Measurements from ENCODE around the gene OLIG3. TPM values are rescaled to one million over a fixed set of nuclear protein-coding genes. Genes with fewer than 3 reads are reported as not detected.

The OLIG3 gene
- total and polyA plus RNA-seq, 2 of the 13 experiments (the other 11 are each of a cell fraction or from before 2014, with no cell fraction given) = not detected

GRCh38 chr6:137465378-137466009, 28.7 kb downstream of the OLIG3 start:
- Histone ChIP-seq H4K20me1 (ENCODE audit: insufficient read depth, low read length) (no peaks in the 10 kb centered on the region), H3K27me3 (ENCODE audit: control insufficient read depth in 1 of 2, insufficient read depth in 2 of 2, low read length in 2 of 2) (peaks cover 0 to 7% of the 10 kb centered on the region in 2 experiments; a peak in 3 of 5 replicates), H3K4me2 (ENCODE audit: low read depth, low read length) (peak overlapping the region; percentile 29), H3K9me3 (ENCODE audit: low read length) (no peaks in the 10 kb centered on the region), H2AFZ (ENCODE audit: low read length) (peak overlapping the region; percentile 7), H3K79me2 (ENCODE audit: insufficient read depth, low read length) (no peaks in the 10 kb centered on the region), H3K27ac (ENCODE audit: extremely low read length, insufficient read depth, low read length) (no peak overlapping the region), H3K4me1 (ENCODE audit: insufficient read depth, low read length) (peaks cover 20% of the 10 kb centered on the region), H3K9ac (ENCODE audit: insufficient read depth, low read depth, low read length) (no peak overlapping the region), H3K36me3 (replicated peaks in 1 of 2; ENCODE audit: control insufficient read depth in 1 of 2, insufficient read depth in 2 of 2, low read length in 2 of 2) (no peaks in the 10 kb centered on the region), H3K4me3 (replicated peaks in 1 of 3; ENCODE audit: insufficient read depth in 1 of 3, low read depth in 2 of 3, low read length in 3 of 3) (no peak overlapping the region)
- in situ Hi-C loops (cut with HindIII; ENCODE audit: extremely low pct_ligation_motif_present, low pct_unique_long_range_greater_than_20kb) = no loop called here
- TF ChIP-seq ZNF773 (CRISPR knock-in tag; IDR thresholded peaks at IDR 0.05; ENCODE audit: borderline replicate concordance) = no peak
- TF ChIP-seq ZNF691 (CRISPR knock-in tag; IDR thresholded peaks at IDR 0.05; ENCODE audit: borderline replicate concordance, low read depth) = peak; percentile 96
- TF ChIP-seq HNF1B (CRISPR knock-in tag; IDR thresholded peaks at IDR 0.05) = 0 out of 2 replicates have a peak, but pooled peaks have one; percentile 60
- TF ChIP-seq ZNF263 (CRISPR knock-in tag; IDR thresholded peaks at IDR 0.05) = peak; percentile 90
- TF ChIP-seq PHF5A (CRISPR knock-in tag; IDR thresholded peaks at IDR 0.05; ENCODE audit: low read depth, unreplicated experiment) = no peak
- TF ChIP-seq KDM1A (CRISPR knock-in tag; IDR thresholded peaks at IDR 0.05) = no peak
- TF ChIP-seq SOX6 (IDR thresholded peaks at IDR 0.05) = no peak
- TF ChIP-seq SOX6 (CRISPR knock-in tag; IDR thresholded peaks at IDR 0.05) = peak; percentile 30; the same call in 1 of the 2 replicates
- TF ChIP-seq ATF5 (CRISPR knock-in tag; IDR thresholded peaks at IDR 0.05; ENCODE audit: low read depth) = no peak
- intact Hi-C loops (cut with micrococcal nuclease; ENCODE audit: unreplicated experiment) = no loop called here
- POLR2A ChIA-PET = no interaction called here
- ATAC-seq (peak; percentile 54), DNase-seq (ENCODE audit: low spot score) (no peak), FAIRE-seq (no peak)
- CTCF ChIA-PET (ENCODE audit: low intra/inter-chr PET ratio, low total read pairs) = no interaction called here
- no TSS peak for BruUV-seq (replicated peaks)
- WGBS (ENCODE audit: low lambda C conversion rate) = 36% methylated on average over 7 of the region's 7 CpGs

Data from HepG2 (cell line).